Heart left ventricle (tissue), 13 donors: ENCODE data around the gene PCARE.

Experiments
- POLR2A ChIP-seq, 2 donors: fragments of 450-650 bp; IDR thresholded peaks; one replicate each; pipeline ENCODE4 v1.6.1; 2017; ENCODE audit warnings: antibody characterized with exemption in 2 of 2, mild to moderate bottlenecking in 2 of 2, moderate library complexity in 2 of 2
- TF ChIP-seq, protein P1 (sequence below), 12 donors: fragments of 200-600 bp; sonication (generic) in 4 of 12; IDR thresholded peaks; one replicate each; pipeline versions ENCODE4 v1.5.0 to v1.8.0; 2018 to 2022; ENCODE audit warnings: antibody characterized with exemption in 12 of 12, mild to moderate bottlenecking in 5 of 12
- donor health status: ischemic (EF 13 %, LVEDD 7.1; RV severe dilation, severe dysfunction).
- donor health status: DM: no; HTN: yes; CAD: no.
- donor health status: DM: no; HTN: no; CAD: no.
- donor health status: ischemic (EF 25% LVEDD 6.9; RV normal size, moderate dysfunction).
- donor health status: ischemic (EF 25% LVEDD 5.7; RV mildly dilated, moderate dysfunction).
- donor health status: ischemic (EF 35%, LVEDD 5.7; RV mildly dilated, moderate dysfunction).
- donor health status: nonischemic (EF 11% LVEDD 7.7; RV severe dilation, severe dysfunction).
- donor health status: DM: yes; HTN: yes; CAD: no.
- donor health status: PGD.
- donor health status: ischemic (EF 29% LVEDD 5.4; RV normal size, mild dysfunction).
- donor health status: nonischemic (EF 23%, LVEDD 6.1; RV moderate dilation, normal function).

DNA sequence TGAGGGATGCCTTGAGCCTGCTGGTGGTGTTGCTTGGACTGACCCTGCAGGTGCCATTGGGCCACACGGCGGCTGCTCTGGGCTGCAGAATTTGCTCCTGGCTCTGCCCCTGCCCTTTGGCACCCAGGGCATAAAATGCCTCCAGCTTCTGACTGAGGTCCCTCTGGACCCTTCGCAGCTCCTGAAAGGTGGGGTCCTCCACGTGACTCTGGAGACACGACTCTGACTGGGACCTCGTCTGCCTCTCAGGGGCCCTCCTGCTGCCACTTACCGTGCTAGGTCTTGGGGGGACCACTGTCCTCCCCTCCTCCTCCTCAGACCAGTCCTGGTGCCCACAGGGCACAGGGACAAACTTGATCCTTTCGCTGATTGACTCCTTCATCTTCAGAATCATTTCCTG, 2.1 kb downstream of the PCARE start:
- TF ChIP-seq, protein P1, sequence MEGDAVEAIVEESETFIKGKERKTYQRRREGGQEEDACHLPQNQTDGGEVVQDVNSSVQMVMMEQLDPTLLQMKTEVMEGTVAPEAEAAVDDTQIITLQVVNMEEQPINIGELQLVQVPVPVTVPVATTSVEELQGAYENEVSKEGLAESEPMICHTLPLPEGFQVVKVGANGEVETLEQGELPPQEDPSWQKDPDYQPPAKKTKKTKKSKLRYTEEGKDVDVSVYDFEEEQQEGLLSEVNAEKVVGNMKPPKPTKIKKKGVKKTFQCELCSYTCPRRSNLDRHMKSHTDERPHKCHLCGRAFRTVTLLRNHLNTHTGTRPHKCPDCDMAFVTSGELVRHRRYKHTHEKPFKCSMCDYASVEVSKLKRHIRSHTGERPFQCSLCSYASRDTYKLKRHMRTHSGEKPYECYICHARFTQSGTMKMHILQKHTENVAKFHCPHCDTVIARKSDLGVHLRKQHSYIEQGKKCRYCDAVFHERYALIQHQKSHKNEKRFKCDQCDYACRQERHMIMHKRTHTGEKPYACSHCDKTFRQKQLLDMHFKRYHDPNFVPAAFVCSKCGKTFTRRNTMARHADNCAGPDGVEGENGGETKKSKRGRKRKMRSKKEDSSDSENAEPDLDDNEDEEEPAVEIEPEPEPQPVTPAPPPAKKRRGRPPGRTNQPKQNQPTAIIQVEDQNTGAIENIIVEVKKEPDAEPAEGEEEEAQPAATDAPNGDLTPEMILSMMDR (IDR thresholded peaks at IDR 0.05), result no peak
- no peak for TF ChIP-seq POLR2A (IDR thresholded peaks at IDR 0.05)
